ENCODE measurements around the gene COX4I1. TPM values are rescaled to one million over a fixed set of nuclear protein-coding genes. Genes with fewer than 3 reads are reported as not detected.
"Not testable (repeated sequence)": the region's sequence is repeated elsewhere in the genome, so short reads cannot be mapped to it uniquely, and the experiment has no call there.

Gene COX4I1
- total RNA-seq, 1 donor from 2014 or later, result 308 TPM

GRCh38 chr16:85805442-85806045, 6.0 kb downstream of the COX4I1 start:
- TF ChIP-seq CTCF (IDR thresholded peaks at IDR 0.05), result no peak
- no peak for TF ChIP-seq EZH2phosphoT487 (IDR thresholded peaks at IDR 0.05)
- Histone ChIP-seq H3K27me3 (no peaks in the 10 kb centered on the region), H3K4me1 (no peaks in the 10 kb centered on the region), H2AFZ (replicated peaks) (no peak overlapping the region), H3K36me3 (peaks cover 4% of the 10 kb centered on the region), H3K4me2 (no peak overlapping the region), H4K20me1 (ENCODE audit: low read depth) (peaks cover 14% of the 10 kb centered on the region), H3K4me3 (no peak overlapping the region), H3F3A (ENCODE audit: low read depth) (peaks cover 6% of the 10 kb centered on the region), H3K9me3 (ENCODE audit: low read depth) (no peaks in the 10 kb centered on the region), H3K9ac (no peak overlapping the region), H3K79me2 (ENCODE audit: low read depth) (peaks cover 34% of the 10 kb centered on the region), H3K27ac (no peak overlapping the region)
- Mint-ChIP-seq H3K27me3 (ENCODE audit: insufficient read depth, low read depth) (peaks cover 2% of the 10 kb centered on the region), H3K9me3 (no peaks in the 10 kb centered on the region), H3K4me3 (no peak overlapping the region), H3K27ac (no peak overlapping the region), H3K4me1 (peaks cover 12% of the 10 kb centered on the region), H3K36me3 (peaks cover 47% of the 10 kb centered on the region)
- no peak for DNase-seq (ENCODE audit: low spot score)

- Histone ChIP-seq H3K36me3 (peaks cover under 1% of the 10 kb centered on the region), H3K4me2 (no peak overlapping the region), H3K9me3 (ENCODE audit: low read depth) (no peaks in the 10 kb centered on the region), H3K4me3 (no peak overlapping the region), H3F3A (ENCODE audit: low read depth) (peaks cover 6% of the 10 kb centered on the region), H3K27ac (no peak overlapping the region), H3K9ac (no peak overlapping the region), H3K27me3 (peaks cover 3% of the 10 kb centered on the region), H4K20me1 (ENCODE audit: low read depth) (peaks cover 5% of the 10 kb centered on the region), H3K79me2 (ENCODE audit: low read depth) (peaks cover 24% of the 10 kb centered on the region), H2AFZ (replicated peaks) (no peak overlapping the region), H3K4me1 (no peaks in the 10 kb centered on the region)
- H3K36me3 Mint-ChIP-seq, result peaks cover 45% of the 10 kb centered on the region
- DNase-seq (ENCODE audit: low spot score), result no peak
- H3K4me1 Mint-ChIP-seq, result peaks cover 3% of the 10 kb centered on the region
- no peak overlapping the region for H3K27ac Mint-ChIP-seq
- no peak overlapping the region for H3K4me3 Mint-ChIP-seq
- H3K27me3 Mint-ChIP-seq (ENCODE audit: insufficient read depth, low read depth), result peaks cover 2% of the 10 kb centered on the region
- H3K9me3 Mint-ChIP-seq, result no peaks in the 10 kb centered on the region
- TF ChIP-seq CTCF (IDR thresholded peaks at IDR 0.05), result no peak
- TF ChIP-seq EZH2 (IDR thresholded peaks at IDR 0.05), result no peak
- TF ChIP-seq EZH2phosphoT487 (IDR thresholded peaks at IDR 0.05), result no peak
Measured at GRCh38 chr16:85806539-85806938, 7.0 kb downstream of the COX4I1 start.

GRCh38 chr16:85807340-85807739, 7.8 kb downstream of the COX4I1 start:
- not testable (repeated sequence) for H3K27me3 Mint-ChIP-seq (ENCODE audit: insufficient read depth, low read depth); DNase-seq (ENCODE audit: low spot score); H2AFZ ChIP-seq (replicated peaks); H3K4me3 Mint-ChIP-seq; H3K27ac Mint-ChIP-seq; H3K9ac ChIP-seq; H3K9me3 Mint-ChIP-seq; H3K4me1 Mint-ChIP-seq; H3K9me3 ChIP-seq (ENCODE audit: low read depth); H3K4me1 ChIP-seq; H3K27ac ChIP-seq; H3F3A ChIP-seq (ENCODE audit: low read depth); H3K36me3 ChIP-seq; H4K20me1 ChIP-seq (ENCODE audit: low read depth); H3K4me3 ChIP-seq; H3K4me2 ChIP-seq
- Histone ChIP-seq H3K27me3 (peaks cover 11% of the 10 kb centered on the region), H3K79me2 (ENCODE audit: low read depth) (peaks cover 16% of the 10 kb centered on the region)
- H3K36me3 Mint-ChIP-seq, result peaks cover 38% of the 10 kb centered on the region

- not testable (repeated sequence) for H3F3A ChIP-seq (ENCODE audit: low read depth); H3K4me2 ChIP-seq; H3K4me1 ChIP-seq; H3K36me3 ChIP-seq; H3K4me3 ChIP-seq; H3K27ac ChIP-seq; H3K4me3 Mint-ChIP-seq; H3K9me3 Mint-ChIP-seq; H3K27ac Mint-ChIP-seq; H2AFZ ChIP-seq (replicated peaks); H3K79me2 ChIP-seq (ENCODE audit: low read depth); H4K20me1 ChIP-seq (ENCODE audit: low read depth); H3K9me3 ChIP-seq (ENCODE audit: low read depth); DNase-seq (ENCODE audit: low spot score); H3K4me1 Mint-ChIP-seq; H3K27me3 Mint-ChIP-seq (ENCODE audit: insufficient read depth, low read depth); H3K9ac ChIP-seq
- peaks cover 19% of the 10 kb centered on the region for H3K27me3 ChIP-seq
- peaks cover 32% of the 10 kb centered on the region for H3K36me3 Mint-ChIP-seq
Measured at GRCh38 chr16:85808104-85808503, 8.6 kb downstream of the COX4I1 start.
